C4-2B (cell line): ENCODE results near the gene KRTAP5-2.

Experiments
- H3K27ac ChIP-seq: fragments of 450-650 bp; 2 replicates; pipeline ENCODE4 v1.5.1; 2017
- CTCF ChIP-seq: fragments of 450-650 bp; conservative IDR thresholded peaks from 2 replicates; pipeline ENCODE4 v1.5.1; 2017; ENCODE audit warnings: mild to moderate bottlenecking
- ZFX ChIP-seq: fragments of 450-650 bp; IDR thresholded peaks from 2 replicates; pipeline ENCODE4 v1.6.1; 2017

Gene KRTAP5-2

GRCh38 chr11:1548221-1549070 lies 49.6 kb downstream of the KRTAP5-2 start:
- TF ChIP-seq CTCF (no peak), ZFX (no peak)

GRCh38 chr11:1547467-1548098 lies 50.5 kb downstream of the KRTAP5-2 start:
- H3K27ac ChIP-seq, result peak overlapping the region; percentile 29

More at GRCh38 chr11:1548221-1549070, 49.6 kb downstream of the KRTAP5-2 start:
- peak overlapping the region; percentile 29 for H3K27ac ChIP-seq

More at GRCh38 chr11:1547467-1548098, 50.5 kb downstream of the KRTAP5-2 start:
- no peak for TF ChIP-seq ZFX
